ENCODE results near the gene REEP5. TPM values are rescaled to one million over a fixed set of nuclear protein-coding genes. Genes with fewer than 3 reads are reported as not detected.
A peak's percentile ranks its signal among the peaks of the same experiment; 100 is the strongest.

Gene REEP5
- total RNA-seq, 1 donor from 2014 or later = 120 TPM

- no peaks in the 10 kb centered on the region for H3K9me3 Mint-ChIP-seq (ENCODE audit: unreplicated experiment)
- TF ChIP-seq, protein P1, sequence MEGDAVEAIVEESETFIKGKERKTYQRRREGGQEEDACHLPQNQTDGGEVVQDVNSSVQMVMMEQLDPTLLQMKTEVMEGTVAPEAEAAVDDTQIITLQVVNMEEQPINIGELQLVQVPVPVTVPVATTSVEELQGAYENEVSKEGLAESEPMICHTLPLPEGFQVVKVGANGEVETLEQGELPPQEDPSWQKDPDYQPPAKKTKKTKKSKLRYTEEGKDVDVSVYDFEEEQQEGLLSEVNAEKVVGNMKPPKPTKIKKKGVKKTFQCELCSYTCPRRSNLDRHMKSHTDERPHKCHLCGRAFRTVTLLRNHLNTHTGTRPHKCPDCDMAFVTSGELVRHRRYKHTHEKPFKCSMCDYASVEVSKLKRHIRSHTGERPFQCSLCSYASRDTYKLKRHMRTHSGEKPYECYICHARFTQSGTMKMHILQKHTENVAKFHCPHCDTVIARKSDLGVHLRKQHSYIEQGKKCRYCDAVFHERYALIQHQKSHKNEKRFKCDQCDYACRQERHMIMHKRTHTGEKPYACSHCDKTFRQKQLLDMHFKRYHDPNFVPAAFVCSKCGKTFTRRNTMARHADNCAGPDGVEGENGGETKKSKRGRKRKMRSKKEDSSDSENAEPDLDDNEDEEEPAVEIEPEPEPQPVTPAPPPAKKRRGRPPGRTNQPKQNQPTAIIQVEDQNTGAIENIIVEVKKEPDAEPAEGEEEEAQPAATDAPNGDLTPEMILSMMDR (IDR thresholded peaks at IDR 0.05; ENCODE audit: insufficient read depth, low read depth, low read length) = no peak
- no peak for TF ChIP-seq EZH2 (IDR thresholded peaks at IDR 0.05; ENCODE audit: insufficient read depth, low read length)
- H3K27ac Mint-ChIP-seq (ENCODE audit: unreplicated experiment) = no peak overlapping the region
- H3K4me1 ChIP-seq (ENCODE audit: insufficient read depth, low read length) = peaks cover 12% of the 10 kb centered on the region
- no peak for FAIRE-seq
- peaks cover 37% of the 10 kb centered on the region for H4K20me1 ChIP-seq (ENCODE audit: insufficient read depth, low read length)
- no peak overlapping the region for H3K4me3 ChIP-seq (ENCODE audit: insufficient read depth, low read depth, low read length)
- H3K4me2 ChIP-seq (ENCODE audit: low read length) = peak overlapping the region; percentile 86
- no peak overlapping the region for H2AFZ ChIP-seq (ENCODE audit: low read depth, low read length)
- peaks cover 8% of the 10 kb centered on the region for H3K36me3 Mint-ChIP-seq (ENCODE audit: low read depth, unreplicated experiment)
- no peaks in the 10 kb centered on the region for H3K27me3 Mint-ChIP-seq (ENCODE audit: low read depth, unreplicated experiment)
- H3K79me2 ChIP-seq (ENCODE audit: insufficient read depth, low read length) = peaks cover 56% of the 10 kb centered on the region
- peaks cover 18% of the 10 kb centered on the region for H3K4me1 Mint-ChIP-seq (ENCODE audit: low read depth, unreplicated experiment)
- H3K9ac ChIP-seq (ENCODE audit: low read length) = no peak overlapping the region
- H3K9me3 ChIP-seq (ENCODE audit: insufficient read depth, low read depth, low read length) = no peaks in the 10 kb centered on the region
- H3K4me3 Mint-ChIP-seq (ENCODE audit: unreplicated experiment) = peak overlapping the region; percentile 98
- no peak overlapping the region for H3K27ac ChIP-seq (ENCODE audit: low read depth, low read length)
- H3K27me3 ChIP-seq (ENCODE audit: insufficient read depth, low read length) = no peaks in the 10 kb centered on the region
- no peak for DNase-seq (ENCODE audit: low read depth)
- peaks cover 23% of the 10 kb centered on the region for H3K36me3 ChIP-seq (ENCODE audit: insufficient read depth, low read length)
Observed at GRCh38 chr5:112919972-112920371, 2.1 kb downstream of the REEP5 start.

GRCh38 chr5:112918679-112919078 is 3.3 kb downstream of the REEP5 start:
- Mint-ChIP-seq H3K4me3 (ENCODE audit: unreplicated experiment) (peak overlapping the region; percentile 55), H3K4me1 (ENCODE audit: low read depth, unreplicated experiment) (peaks cover 26% of the 10 kb centered on the region), H3K27ac (ENCODE audit: unreplicated experiment) (no peak overlapping the region), H3K9me3 (ENCODE audit: unreplicated experiment) (no peaks in the 10 kb centered on the region), H3K27me3 (ENCODE audit: low read depth, unreplicated experiment) (no peaks in the 10 kb centered on the region), H3K36me3 (ENCODE audit: low read depth, unreplicated experiment) (peaks cover 8% of the 10 kb centered on the region)
- Histone ChIP-seq H3K36me3 (ENCODE audit: insufficient read depth, low read length) (peaks cover 23% of the 10 kb centered on the region), H3K27ac (ENCODE audit: low read depth, low read length) (no peak overlapping the region), H3K4me1 (ENCODE audit: insufficient read depth, low read length) (peaks cover 17% of the 10 kb centered on the region), H3K27me3 (ENCODE audit: insufficient read depth, low read length) (no peaks in the 10 kb centered on the region), H3K9ac (ENCODE audit: low read length) (no peak overlapping the region), H3K9me3 (ENCODE audit: insufficient read depth, low read depth, low read length) (no peaks in the 10 kb centered on the region), H4K20me1 (ENCODE audit: insufficient read depth, low read length) (peaks cover 47% of the 10 kb centered on the region), H3K4me3 (ENCODE audit: insufficient read depth, low read depth, low read length) (no peak overlapping the region), H3K79me2 (ENCODE audit: insufficient read depth, low read length) (peaks cover 61% of the 10 kb centered on the region), H2AFZ (ENCODE audit: low read depth, low read length) (no peak overlapping the region), H3K4me2 (ENCODE audit: low read length) (no peak overlapping the region)
- no peak for DNase-seq (ENCODE audit: low read depth)
- FAIRE-seq = no peak
- TF ChIP-seq EZH2 (IDR thresholded peaks at IDR 0.05; ENCODE audit: insufficient read depth, low read length) = no peak
- TF ChIP-seq, protein P1 (IDR thresholded peaks at IDR 0.05; ENCODE audit: insufficient read depth, low read depth, low read length) = no peak

DNA sequence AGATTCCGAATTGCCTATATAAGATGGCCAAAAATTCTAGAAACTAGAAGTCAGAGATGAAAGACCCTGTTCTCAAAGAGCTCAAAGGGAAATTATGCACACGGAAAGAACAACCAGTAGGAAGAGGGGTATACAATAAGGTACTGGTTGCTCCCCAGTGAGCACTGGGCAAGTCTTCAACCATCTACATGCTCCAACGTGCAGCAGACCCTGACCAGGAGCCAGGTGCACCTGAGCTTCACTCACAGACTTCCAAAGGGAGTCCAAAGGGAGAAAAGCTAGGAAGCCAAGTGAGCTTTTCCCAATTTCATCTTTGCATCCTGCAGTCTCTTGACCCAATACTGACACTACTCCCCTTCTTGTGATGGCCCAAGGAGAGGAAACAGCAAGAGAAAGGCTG is 3.9 kb downstream of the REEP5 start:
- no peak overlapping the region for H3K9ac ChIP-seq (ENCODE audit: low read length)

More for the DNA sequence above, 3.9 kb downstream of the REEP5 start:
- Mint-ChIP-seq H3K4me1 (ENCODE audit: low read depth, unreplicated experiment) (peaks cover 27% of the 10 kb centered on the region), H3K9me3 (ENCODE audit: unreplicated experiment) (no peaks in the 10 kb centered on the region), H3K4me3 (ENCODE audit: unreplicated experiment) (peak overlapping the region; percentile 24), H3K27ac (ENCODE audit: unreplicated experiment) (no peak overlapping the region), H3K27me3 (ENCODE audit: low read depth, unreplicated experiment) (no peaks in the 10 kb centered on the region), H3K36me3 (ENCODE audit: low read depth, unreplicated experiment) (peaks cover 8% of the 10 kb centered on the region)
- Histone ChIP-seq H4K20me1 (ENCODE audit: insufficient read depth, low read length) (peaks cover 50% of the 10 kb centered on the region), H2AFZ (ENCODE audit: low read depth, low read length) (no peak overlapping the region), H3K27ac (ENCODE audit: low read depth, low read length) (no peak overlapping the region), H3K36me3 (ENCODE audit: insufficient read depth, low read length) (peaks cover 23% of the 10 kb centered on the region), H3K4me1 (ENCODE audit: insufficient read depth, low read length) (peaks cover 17% of the 10 kb centered on the region), H3K4me3 (ENCODE audit: insufficient read depth, low read depth, low read length) (no peak overlapping the region), H3K4me2 (ENCODE audit: low read length) (no peak overlapping the region), H3K79me2 (ENCODE audit: insufficient read depth, low read length) (peaks cover 66% of the 10 kb centered on the region), H3K9me3 (ENCODE audit: insufficient read depth, low read depth, low read length) (no peaks in the 10 kb centered on the region), H3K27me3 (ENCODE audit: insufficient read depth, low read length) (no peaks in the 10 kb centered on the region)
- DNase-seq (ENCODE audit: low read depth) = no peak
- FAIRE-seq = no peak
- TF ChIP-seq EZH2 (IDR thresholded peaks at IDR 0.05; ENCODE audit: insufficient read depth, low read length) = no peak
- TF ChIP-seq, protein P1 (IDR thresholded peaks at IDR 0.05; ENCODE audit: insufficient read depth, low read depth, low read length) = no peak
